GM23338 (cell line): ENCODE results near the gene TRAPPC14. TPM values are rescaled to one million over a fixed set of nuclear protein-coding genes. Genes with fewer than 3 reads are reported as not detected.

Experiments used
- EZH2 ChIP-seq: fragments of 200-600 bp; sonication (generic); IDR thresholded peaks from one replicate; pipeline ENCODE4 v1.8.0; 2017; ENCODE audit warnings: antibody characterized with exemption, mild to moderate bottlenecking, low read depth; ENCODE audit not compliant: unreplicated experiment
- EZH2phosphoT487 ChIP-seq: fragments of 200-600 bp; sonication (generic); IDR thresholded peaks from one replicate; pipeline ENCODE4 v1.8.1; 2018; ENCODE audit warnings: antibody characterized with exemption; ENCODE audit not compliant: unreplicated experiment
- JUNB ChIP-seq: IDR thresholded peaks from one replicate; pipeline ENCODE4 v1.6.1; 2016; ENCODE audit warnings: antibody characterized with exemption; ENCODE audit not compliant: unreplicated experiment
- NANOG ChIP-seq: IDR thresholded peaks from 2 replicates; pipeline ENCODE4 v1.6.1; 2016; ENCODE audit warnings: antibody characterized with exemption, borderline replicate concordance
- STAT1 ChIP-seq: IDR thresholded peaks from one replicate; pipeline ENCODE4 v1.6.1; 2016; ENCODE audit warnings: antibody characterized with exemption; ENCODE audit not compliant: unreplicated experiment
- ZNF114 ChIP-seq: fragments of 250-450 bp; sonication (Bioruptor Pico); IDR thresholded peaks from 2 replicates; pipeline ENCODE4 v1.5.0; 2020; ENCODE audit warnings: mild to moderate bottlenecking, moderate library complexity
- polyA plus RNA-seq: library from polyadenylated mRNA; unstranded; fragments of >200 nt; fragmentation: Nextera tagmentation; extraction: Ambion mirVana; gene quantifications from 2 replicates; pipeline ENCODE4 v1.2.1, GENCODE V29; 2016
- total RNA-seq: library from RNA; depleted of rRNA; stranded (reverse); fragments of >200 nt; shearing (Covaris generic); gene quantifications from 2 replicates; pipeline ENCODE4 v1.2.3, GENCODE V29; 2014
- TF ChIP-seq, protein P1 (sequence below): fragments of 250-450 bp; sonication (Bioruptor Pico); IDR thresholded peaks from 2 replicates; pipeline ENCODE4 v1.5.0; 2020; ENCODE audit warnings: mild to moderate bottlenecking, moderate library complexity
- TF ChIP-seq, protein P2 (sequence below): IDR thresholded peaks from 2 replicates; pipeline ENCODE4 v1.6.1; 2016; ENCODE audit warnings: antibody characterized with exemption
- TF ChIP-seq, protein P3 (sequence below): IDR thresholded peaks from one replicate; pipeline ENCODE4 v1.6.1; 2018; ENCODE audit warnings: antibody characterized with exemption; ENCODE audit not compliant: unreplicated experiment
- TF ChIP-seq, protein P4 (sequence below), 2 experiments: fragments of 200-600 bp in 1 of 2; sonication (generic) in 1 of 2; conservative IDR thresholded peaks; 2 replicates each; pipeline versions ENCODE4 v1.5.1 to v1.6.1; 2016 to 2017; ENCODE audit warnings: antibody characterized with exemption in 2 of 2, low read depth in 2 of 2, mild to moderate bottlenecking in 2 of 2, moderate library complexity in 1 of 2

The TRAPPC14 gene
- total and polyA plus RNA-seq, 2 experiments from 2014 or later = 9.3 to 15.7 TPM

DNA sequence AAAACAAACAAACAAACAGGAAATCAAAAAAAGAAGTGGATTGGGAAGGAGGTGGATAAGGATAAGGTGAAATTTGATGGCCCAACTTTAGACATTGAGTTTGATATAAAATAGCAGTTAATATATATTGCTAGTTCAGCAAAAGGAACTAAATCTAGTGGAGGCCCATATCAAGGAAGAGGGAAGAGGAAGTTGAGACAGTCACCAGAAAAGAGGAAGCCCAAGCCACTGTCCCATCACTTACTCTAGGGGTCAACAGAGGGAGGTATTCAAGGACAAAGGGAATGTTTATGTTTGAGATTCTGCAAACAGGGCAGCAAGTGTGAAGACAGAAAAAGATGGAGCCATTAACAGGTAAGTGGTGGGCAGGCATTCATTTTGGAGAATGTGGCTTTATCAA lies 6.1 kb downstream of the TRAPPC14 start (continued):
- TF ChIP-seq, protein P1, sequence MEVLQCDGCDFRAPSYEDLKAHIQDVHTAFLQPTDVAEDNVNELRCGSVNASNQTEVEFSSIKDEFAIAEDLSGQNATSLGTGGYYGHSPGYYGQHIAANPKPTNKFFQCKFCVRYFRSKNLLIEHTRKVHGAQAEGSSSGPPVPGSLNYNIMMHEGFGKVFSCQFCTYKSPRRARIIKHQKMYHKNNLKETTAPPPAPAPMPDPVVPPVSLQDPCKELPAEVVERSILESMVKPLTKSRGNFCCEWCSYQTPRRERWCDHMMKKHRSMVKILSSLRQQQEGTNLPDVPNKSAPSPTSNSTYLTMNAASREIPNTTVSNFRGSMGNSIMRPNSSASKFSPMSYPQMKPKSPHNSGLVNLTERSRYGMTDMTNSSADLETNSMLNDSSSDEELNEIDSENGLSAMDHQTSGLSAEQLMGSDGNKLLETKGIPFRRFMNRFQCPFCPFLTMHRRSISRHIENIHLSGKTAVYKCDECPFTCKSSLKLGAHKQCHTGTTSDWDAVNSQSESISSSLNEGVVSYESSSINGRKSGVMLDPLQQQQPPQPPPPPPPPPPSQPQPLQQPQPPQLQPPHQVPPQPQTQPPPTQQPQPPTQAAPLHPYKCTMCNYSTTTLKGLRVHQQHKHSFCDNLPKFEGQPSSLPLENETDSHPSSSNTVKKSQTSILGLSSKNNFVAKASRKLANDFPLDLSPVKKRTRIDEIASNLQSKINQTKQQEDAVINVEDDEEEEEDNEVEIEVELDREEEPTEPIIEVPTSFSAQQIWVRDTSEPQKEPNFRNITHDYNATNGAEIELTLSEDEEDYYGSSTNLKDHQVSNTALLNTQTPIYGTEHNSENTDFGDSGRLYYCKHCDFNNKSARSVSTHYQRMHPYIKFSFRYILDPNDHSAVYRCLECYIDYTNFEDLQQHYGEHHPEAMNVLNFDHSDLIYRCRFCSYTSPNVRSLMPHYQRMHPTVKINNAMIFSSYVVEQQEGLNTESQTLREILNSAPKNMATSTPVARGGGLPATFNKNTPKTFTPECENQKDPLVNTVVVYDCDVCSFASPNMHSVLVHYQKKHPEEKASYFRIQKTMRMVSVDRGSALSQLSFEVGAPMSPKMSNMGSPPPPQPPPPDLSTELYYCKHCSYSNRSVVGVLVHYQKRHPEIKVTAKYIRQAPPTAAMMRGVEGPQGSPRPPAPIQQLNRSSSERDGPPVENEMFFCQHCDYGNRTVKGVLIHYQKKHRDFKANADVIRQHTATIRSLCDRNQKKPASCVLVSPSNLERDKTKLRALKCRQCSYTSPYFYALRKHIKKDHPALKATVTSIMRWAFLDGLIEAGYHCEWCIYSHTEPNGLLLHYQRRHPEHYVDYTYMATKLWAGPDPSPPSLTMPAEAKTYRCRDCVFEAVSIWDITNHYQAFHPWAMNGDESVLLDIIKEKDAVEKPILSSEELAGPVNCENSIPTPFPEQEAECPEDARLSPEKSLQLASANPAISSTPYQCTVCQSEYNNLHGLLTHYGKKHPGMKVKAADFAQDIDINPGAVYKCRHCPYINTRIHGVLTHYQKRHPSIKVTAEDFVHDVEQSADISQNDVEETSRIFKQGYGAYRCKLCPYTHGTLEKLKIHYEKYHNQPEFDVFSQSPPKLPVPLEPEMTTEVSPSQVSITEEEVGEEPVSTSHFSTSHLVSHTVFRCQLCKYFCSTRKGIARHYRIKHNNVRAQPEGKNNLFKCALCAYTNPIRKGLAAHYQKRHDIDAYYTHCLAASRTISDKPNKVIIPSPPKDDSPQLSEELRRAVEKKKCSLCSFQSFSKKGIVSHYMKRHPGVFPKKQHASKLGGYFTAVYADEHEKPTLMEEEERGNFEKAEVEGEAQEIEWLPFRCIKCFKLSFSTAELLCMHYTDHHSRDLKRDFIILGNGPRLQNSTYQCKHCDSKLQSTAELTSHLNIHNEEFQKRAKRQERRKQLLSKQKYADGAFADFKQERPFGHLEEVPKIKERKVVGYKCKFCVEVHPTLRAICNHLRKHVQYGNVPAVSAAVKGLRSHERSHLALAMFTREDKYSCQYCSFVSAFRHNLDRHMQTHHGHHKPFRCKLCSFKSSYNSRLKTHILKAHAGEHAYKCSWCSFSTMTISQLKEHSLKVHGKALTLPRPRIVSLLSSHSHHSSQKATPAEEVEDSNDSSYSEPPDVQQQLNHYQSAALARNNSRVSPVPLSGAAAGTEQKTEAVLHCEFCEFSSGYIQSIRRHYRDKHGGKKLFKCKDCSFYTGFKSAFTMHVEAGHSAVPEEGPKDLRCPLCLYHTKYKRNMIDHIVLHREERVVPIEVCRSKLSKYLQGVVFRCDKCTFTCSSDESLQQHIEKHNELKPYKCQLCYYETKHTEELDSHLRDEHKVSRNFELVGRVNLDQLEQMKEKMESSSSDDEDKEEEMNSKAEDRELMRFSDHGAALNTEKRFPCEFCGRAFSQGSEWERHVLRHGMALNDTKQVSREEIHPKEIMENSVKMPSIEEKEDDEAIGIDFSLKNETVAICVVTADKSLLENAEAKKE (CRISPR knock-in tag) = no peak
- TF ChIP-seq EZH2 (no peak), EZH2phosphoT487 (no peak), JUNB (no peak), STAT1 (no peak), NANOG (no peak), ZNF114 (CRISPR knock-in tag) (no peak)
- TF ChIP-seq, protein P2, sequence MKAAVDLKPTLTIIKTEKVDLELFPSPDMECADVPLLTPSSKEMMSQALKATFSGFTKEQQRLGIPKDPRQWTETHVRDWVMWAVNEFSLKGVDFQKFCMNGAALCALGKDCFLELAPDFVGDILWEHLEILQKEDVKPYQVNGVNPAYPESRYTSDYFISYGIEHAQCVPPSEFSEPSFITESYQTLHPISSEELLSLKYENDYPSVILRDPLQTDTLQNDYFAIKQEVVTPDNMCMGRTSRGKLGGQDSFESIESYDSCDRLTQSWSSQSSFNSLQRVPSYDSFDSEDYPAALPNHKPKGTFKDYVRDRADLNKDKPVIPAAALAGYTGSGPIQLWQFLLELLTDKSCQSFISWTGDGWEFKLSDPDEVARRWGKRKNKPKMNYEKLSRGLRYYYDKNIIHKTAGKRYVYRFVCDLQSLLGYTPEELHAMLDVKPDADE = no peak
- TF ChIP-seq, protein P3, sequence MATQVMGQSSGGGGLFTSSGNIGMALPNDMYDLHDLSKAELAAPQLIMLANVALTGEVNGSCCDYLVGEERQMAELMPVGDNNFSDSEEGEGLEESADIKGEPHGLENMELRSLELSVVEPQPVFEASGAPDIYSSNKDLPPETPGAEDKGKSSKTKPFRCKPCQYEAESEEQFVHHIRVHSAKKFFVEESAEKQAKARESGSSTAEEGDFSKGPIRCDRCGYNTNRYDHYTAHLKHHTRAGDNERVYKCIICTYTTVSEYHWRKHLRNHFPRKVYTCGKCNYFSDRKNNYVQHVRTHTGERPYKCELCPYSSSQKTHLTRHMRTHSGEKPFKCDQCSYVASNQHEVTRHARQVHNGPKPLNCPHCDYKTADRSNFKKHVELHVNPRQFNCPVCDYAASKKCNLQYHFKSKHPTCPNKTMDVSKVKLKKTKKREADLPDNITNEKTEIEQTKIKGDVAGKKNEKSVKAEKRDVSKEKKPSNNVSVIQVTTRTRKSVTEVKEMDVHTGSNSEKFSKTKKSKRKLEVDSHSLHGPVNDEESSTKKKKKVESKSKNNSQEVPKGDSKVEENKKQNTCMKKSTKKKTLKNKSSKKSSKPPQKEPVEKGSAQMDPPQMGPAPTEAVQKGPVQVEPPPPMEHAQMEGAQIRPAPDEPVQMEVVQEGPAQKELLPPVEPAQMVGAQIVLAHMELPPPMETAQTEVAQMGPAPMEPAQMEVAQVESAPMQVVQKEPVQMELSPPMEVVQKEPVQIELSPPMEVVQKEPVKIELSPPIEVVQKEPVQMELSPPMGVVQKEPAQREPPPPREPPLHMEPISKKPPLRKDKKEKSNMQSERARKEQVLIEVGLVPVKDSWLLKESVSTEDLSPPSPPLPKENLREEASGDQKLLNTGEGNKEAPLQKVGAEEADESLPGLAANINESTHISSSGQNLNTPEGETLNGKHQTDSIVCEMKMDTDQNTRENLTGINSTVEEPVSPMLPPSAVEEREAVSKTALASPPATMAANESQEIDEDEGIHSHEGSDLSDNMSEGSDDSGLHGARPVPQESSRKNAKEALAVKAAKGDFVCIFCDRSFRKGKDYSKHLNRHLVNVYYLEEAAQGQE = no peak
- TF ChIP-seq, protein P4, sequence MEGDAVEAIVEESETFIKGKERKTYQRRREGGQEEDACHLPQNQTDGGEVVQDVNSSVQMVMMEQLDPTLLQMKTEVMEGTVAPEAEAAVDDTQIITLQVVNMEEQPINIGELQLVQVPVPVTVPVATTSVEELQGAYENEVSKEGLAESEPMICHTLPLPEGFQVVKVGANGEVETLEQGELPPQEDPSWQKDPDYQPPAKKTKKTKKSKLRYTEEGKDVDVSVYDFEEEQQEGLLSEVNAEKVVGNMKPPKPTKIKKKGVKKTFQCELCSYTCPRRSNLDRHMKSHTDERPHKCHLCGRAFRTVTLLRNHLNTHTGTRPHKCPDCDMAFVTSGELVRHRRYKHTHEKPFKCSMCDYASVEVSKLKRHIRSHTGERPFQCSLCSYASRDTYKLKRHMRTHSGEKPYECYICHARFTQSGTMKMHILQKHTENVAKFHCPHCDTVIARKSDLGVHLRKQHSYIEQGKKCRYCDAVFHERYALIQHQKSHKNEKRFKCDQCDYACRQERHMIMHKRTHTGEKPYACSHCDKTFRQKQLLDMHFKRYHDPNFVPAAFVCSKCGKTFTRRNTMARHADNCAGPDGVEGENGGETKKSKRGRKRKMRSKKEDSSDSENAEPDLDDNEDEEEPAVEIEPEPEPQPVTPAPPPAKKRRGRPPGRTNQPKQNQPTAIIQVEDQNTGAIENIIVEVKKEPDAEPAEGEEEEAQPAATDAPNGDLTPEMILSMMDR (conservative IDR thresholded peaks at IDR 0.05; ENCODE audit: low read depth in 2 of 2) = no peak
